ENCODE results near the gene ZNF775.

ZNF775 gene

DNA sequence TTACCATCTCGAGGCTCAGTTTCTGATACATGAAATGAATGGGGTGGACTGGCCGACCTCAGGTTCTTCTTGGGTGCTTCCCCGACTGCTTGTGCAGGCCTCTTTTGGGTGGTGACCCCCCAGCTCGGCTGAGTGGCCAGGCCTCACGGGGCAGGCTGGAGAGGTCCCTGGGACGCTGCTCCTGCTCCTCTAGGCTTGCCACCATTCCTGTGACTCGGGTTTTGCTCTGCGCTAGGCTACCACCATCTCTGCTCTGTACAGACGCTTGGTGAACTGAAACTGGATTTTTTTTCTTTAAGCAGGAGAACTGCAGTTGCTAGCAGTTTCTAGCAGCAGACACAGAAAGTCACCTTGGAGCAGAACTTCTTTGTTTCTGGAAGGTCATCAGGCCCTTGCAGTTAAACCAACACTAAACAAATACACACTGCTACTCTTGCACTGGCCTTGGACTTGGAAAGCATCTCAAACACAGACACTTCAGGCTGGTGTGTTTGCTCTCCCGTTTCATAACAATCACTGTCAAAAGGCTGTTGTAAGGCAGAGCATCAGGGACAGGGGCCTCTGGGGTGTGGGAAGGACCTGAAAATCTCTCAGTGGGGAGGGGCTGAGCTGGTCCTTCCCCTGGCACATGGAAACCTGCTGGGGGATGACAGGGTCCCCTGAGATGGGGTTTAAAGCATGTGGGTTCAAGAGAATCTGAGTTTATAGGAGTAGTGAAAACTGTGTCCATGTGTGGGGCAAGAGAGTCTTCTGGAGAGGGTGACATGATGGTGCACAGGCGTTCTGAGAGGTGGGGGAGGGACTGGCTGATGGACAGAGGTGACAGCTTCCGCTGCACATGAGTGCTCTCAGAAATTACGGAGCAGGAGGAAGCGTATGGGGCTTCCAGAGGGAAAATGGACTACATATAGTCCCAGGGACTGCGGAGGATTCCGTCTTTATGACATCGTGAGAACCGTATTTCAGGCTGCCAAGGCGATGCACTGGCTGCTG, 36.3 kb downstream of the ZNF775 start:
- DNase-seq = no peak

DNA sequence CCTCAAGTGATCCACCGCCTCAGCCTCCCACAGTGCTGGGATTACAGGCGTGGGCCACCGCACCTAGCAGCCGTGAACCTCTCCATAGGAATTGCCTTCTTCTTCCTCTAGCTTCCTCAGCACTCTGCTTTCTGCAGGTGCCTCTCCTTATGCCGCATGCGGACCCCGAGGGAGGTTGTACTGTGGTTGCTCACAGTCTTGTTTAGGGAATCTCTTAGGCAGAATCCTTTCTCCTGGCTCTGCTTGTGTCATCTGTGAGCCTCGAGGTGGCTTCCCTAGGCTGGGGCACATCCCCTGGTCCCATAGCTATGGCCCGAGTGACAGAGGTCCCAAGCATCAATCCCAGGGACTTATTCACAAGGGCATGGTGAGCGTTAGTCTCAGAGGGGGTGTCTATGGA, 38.1 kb downstream of the ZNF775 start:
- no peak for DNase-seq

DNA sequence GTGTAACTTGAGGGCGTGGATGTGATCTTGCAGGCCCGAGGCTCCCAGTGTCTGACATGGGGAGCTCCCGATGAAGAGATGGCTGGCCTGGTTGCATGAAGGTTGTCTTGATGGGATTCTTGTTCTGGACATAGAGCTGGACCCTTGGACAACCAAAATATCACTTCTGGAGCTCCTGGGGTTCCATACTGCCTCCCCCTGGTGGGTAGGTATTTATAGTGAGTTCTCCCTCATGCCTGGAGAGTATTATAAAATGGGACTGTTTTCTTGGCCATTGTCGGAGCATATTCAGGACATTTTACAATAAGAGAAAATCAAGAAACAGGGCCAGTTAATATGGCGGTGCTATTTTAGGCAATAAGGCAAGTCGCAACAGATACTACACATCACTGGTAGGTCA, 38.7 kb downstream of the ZNF775 start:
- DNase-seq = no peak

DNA sequence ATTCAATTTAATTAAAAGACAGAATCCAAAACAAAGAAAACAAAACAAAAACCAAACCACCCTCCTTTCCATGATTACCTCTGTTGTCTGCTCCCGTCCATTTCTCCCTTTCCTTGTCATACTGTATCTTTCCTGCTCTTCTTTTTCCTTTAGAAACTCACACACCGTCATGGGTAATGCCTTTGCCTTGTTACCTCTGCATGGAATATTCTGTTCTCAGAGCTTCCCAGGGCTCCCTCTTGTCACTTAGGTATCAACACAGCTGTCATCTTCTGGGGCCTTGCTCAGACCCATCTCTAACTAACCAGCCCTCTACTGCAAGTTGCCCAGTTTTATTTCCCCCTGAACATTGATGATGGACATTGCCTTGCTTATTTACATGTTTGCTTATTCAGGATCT, 41.1 kb downstream of the ZNF775 start:
- DNase-seq = no peak

DNA sequence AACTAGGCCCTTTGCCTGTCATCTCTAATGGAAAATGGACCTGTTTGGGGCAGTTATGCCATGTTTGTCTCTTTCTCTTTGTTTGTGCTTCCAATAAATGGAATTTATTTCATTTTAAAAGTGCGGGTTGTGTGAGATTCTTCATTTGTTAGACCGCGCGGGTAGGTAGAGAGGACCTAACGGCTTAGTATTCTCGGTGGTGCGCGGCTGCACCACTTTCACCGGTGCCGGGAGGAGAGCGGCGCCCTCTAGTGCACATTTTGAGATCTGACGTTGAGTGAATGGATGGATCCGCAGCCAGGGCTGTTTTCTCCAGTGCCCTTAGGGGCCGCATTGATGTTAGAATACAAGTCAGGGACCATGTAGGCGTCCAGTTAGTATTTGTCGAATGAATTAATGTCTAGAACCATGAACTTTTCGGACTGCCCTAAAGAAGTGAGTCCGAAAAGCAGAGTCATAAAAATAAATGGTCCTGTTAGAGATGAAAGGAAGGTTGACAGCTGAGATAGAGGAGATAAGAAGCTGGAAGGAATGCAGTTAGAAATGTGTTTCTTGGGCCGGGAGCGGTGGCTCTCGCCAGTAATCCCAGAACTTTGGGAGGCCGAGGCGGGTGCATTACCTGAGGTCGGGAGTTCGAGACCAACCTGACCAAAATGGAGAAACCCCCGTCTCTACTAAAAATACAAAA, 42.0 kb downstream of the ZNF775 start:
- peak; percentile 88 for DNase-seq

DNA sequence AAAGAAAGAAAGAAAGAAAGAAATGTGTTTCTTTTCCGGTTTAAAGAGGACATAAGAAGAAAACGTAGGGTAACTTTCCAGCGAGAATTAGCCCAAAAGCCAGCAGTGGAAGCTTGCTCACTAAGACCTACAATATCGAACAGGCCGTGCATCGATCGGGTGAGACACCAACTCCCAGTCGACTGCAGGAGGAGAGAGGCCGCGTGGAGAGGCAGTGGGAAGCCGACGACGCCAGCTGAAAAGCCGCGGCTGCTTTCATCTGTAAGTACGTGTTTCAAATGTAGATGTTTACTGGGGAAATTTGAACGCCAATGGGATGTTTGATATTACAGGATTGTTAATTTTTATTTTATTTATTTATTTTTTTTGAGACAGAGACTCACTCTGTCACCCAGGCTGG, 42.7 kb downstream of the ZNF775 start:
- DNase-seq = no peak

DNA sequence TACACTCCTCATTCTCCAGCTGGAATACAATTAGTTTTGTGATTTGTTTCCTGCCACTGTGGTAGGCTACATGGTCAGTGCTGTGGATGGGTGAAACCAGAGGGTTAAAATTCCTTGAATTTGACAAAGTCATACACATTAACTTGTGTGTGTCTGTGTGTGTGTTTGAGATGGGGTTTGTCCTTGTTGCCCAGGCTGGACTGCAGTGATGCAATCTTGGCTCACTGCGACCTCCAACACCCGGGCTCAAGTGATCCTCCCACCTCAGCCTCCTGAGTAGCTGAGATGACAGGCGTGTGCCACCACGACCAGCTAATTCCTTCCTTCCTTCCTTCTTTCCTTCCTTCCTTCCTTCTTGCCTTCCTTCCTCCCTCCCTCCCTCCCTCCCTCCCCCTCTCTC, 46.5 kb downstream of the ZNF775 start:
- DNase-seq = no peak

DNA sequence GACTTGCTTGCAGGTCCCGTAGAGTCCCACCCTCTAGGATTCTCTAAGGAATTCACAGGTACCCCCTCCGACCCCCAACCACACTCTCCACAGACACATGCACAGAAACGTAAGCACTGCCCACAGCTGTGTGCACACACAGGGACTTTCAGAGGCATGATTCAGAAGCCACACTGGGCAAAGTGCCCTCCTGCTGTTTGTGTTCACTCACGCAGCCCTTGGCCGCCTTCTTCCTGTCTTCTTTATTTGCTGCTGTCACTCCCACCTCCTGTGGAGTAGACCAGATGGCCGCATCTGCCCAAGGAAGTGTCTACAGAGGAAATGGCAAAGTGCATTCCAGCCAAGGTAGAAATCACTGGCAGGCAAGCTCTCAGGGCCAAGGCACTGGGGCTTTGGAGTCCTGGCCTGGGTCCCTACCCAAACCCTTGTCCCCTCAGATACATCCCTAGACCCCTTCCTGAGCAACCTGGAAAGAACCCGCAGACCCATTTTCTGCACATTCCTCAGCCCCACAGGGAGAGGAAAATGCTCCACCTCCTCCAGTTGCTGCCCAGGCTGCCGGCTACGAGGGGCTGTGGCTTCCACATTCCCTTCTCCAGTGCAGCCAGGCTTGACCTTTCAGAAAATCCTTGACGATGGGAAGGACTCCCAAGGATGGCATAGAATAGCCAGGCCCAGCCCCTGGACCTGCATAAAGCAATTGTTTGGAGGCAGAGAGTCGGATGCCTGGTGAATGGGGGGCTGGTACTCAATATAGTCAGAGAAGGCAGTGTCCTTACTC, 49.7 kb downstream of the ZNF775 start:
- DNase-seq = peak; percentile 82

DNA sequence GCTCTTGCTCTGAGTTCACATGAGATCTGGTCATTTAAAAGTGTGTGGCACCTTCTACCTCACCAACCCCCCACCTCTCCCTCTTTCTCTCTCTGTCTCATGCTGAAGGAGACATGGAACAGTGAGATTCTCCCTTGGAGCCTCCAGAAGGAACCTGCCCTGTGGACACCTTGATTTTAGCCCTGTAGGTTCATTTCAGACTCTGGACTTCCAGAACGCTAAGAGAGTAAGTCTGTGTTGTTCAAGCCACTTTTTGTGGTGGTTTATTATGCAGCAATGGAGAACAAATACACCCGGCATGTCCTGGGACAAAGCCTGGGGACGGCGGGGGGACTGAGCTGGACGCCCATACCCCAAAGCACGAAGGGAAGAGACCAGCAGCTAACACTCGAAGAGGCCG, 50.6 kb downstream of the ZNF775 start:
- DNase-seq = no peak

DNA sequence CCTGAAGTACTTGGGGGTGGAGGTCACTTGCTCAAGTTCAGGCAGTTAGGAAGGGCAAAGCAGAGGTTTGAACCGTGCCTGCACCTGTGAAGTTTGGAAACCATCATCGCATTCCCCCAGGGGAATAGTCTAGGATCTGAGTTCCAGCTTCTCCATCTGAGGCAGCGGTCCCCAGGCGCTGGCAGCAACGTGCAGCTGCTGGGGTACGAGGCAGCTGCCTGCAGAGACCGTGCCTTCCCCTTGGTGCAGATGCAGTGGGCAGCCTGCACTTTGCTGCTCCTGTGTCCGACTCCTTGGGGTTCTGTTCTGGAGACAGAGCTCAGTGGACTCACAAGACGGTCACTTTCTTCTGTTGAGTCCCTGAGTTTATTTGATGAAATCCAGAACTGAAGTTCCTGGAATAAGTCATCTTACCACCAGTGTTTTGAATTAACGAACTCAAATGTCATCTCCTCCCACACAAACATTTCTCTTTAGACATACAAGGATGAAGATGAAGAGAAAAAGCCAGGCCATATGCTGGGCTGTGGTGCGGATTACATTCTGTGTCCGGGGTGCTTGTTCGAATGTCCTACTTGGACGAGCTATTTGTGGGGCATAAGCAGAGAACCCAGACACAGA, 51.4 kb downstream of the ZNF775 start:
- no peak for DNase-seq

DNA sequence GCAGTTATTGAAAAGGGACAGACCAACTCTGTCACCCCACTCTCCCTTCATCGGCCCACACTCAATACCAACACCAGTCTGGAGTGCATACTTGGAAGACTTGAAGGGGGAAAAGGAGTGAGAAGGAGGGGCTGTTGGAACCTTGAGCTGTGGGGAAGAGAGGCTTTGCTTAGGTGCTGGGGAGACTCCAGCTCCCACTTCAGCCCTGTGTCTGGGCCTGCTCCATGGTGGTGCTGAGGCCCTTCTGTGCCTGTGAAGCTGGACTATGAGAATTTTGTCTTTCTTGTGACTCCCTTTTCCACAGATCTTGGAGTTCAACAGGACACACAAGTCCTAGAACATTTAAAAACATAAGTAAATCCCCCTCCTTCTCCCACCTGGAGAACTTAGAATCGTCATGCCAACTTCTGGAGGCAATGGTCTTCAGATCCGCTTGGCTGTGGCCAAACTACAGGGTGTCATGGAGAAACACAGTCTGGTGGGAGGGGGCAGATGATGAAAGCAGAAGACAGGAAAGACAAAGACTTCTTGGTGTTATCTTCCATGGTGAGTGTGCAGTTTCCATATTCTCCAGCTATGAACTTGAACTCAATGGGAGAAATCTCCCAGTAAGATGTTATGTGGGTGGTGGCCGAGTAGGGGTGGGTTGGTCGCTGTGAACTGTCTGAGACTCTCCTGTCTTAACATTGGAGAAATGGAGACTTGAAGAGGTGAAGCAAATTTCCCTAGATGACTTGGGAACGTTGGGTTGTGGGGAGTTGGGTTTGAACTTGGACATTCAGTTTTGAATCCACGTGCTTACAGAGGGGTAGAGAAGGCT, 52.9 kb downstream of the ZNF775 start:
- no peak for DNase-seq

DNA sequence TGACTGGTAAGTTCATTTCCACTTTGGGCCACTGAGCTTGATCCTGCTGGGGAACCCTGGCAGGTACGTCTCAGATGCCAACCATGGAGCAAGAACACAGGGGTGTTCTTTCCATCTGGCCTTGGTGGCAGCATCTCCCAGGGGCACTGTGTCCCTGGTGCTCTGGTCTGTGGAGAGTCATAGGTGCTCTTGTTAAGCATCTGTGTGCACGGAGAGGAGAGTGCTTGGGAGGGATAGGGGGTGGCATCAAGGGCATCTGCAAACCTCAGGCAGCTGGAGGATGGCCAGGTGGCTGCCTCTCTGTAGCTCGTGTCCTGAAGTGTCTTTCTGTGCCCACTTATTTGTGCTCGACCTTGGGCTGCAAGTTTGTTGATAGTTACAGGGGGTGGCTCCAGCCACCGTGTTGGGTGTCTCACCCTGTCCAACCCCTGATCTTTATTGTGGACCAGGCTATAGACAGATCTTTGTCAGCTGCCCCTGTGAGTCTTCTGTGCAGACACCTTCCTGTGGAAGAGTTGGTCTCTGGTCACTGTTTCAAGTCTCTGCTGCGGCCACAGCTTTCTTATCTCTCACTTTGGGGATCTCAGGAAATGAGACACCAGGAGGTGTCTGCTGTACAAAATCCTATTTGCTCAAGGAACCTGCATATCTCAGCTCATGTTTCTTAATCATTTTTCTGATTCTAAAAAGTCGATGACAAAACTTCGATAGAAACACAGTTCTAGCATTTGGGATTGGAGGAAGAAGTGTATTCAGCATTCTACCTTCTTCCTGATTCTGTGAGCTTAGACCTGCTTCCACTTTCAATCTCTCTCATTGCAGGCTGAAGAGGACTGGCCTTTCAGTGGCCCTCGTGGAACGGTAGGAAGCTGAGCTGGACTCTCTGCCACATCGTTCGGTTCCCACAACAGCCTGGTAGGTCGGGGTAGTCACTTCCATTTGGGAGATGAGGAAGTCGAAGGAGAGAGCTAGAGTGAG, 54.1 kb downstream of the ZNF775 start:
- no peak for DNase-seq

DNA sequence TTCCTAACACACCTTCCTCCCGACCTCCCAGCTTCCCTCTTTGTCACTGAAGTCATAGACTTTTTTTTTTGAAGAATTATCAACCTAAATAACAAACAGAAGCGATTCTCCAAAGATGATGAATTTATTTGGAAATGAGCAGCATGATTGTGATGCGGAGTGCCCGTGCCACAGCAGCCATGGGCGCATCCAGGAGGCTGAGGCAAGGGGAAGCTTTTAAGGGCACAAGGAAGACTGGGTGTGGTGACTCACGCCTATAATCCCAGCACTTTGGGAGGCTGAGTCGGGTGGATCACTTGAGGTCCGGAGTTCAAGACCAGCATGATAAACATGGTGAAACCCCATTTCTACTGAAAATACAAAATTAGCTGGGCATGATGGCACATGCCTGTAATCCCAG, 55.1 kb downstream of the ZNF775 start:
- no peak for DNase-seq

DNA sequence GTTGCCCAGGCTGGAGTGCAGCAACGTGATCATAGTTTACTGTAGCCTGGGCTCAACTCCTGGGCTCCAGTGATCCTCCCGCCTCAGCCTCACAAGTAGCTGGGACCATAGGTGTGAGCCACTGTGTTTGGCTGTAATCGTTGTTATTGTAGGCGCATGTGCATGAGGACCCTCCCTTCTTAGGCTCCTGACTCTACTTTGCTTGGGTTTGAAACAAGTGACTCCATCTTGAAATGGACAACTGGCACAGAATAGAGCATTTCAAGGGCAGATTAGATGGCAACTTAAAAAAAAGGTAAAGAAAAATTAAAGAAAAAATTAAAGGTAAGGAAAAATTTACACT, 55.9 kb downstream of the ZNF775 start:
- DNase-seq = no peak

DNA sequence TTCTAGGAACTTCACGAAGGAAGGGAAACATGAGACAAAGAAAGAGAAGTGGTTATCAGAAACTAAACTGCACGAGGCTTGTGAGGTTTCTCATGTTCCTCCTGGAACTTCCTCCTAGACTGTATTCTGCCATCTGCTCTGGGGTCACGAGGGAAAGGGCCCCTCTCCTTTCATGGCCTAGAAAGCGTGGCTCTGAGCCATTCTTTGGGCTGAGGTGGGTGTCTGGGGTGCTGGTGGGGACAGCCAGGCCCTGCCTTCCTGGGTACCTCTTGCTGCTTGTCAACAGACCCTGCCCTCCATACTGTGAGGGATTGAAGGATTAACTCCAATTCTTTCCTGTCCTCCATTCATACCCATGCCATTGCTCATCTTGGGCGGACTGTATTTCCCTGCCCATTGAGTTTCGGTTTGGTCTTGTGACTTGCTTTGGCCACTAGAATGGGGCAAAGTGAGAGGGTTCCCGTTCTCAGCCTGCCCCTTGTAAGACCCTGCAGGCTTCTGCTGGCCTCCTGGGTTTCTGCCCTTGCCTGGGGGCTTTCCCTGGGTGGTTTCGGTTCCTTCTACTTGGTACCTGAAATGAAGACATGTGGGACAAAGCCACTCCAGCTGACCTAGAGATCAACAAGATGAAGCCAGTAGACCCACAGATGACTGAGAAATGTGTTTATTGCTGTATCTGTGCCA, 56.4 kb downstream of the ZNF775 start:
- DNase-seq = no peak

DNA sequence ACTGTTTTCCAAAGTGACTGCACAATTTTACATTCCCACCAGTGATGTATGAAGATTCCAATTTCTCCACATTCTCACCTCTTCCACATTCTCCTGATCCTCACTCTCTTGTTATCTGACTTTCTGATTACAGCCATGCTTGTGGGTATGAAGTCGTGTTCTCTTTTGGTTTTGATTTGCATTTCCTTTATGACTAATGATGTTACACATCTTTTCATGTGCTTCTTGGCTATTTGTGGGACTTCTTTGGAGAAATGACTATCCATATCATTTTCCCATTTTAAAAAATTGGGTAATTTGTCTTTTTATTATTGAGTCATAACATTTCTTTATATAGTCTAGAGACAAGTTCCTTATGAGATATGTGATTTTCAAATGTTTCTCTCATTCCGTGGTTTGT, 60.8 kb downstream of the ZNF775 start:
- peak; percentile 6 for DNase-seq

DNA sequence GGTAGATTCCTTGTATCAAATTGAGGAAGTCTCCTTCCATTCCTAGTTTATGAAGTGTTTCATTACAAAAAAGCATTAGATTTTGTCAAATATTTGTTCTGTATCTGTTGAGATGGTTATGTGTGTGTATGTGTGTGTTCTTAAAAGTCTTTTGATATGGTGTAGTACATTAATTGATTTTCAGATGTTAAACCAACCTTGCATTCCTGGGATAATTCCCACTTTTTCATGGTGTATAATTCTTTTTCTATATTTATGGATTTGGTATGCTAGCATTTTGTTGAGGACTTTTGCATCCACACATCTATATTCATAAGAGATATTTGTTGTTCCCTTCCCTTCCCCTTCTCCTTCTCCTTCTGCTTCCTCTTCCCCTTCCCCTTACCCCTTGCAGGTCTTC, 62.4 kb downstream of the ZNF775 start:
- DNase-seq = no peak

DNA sequence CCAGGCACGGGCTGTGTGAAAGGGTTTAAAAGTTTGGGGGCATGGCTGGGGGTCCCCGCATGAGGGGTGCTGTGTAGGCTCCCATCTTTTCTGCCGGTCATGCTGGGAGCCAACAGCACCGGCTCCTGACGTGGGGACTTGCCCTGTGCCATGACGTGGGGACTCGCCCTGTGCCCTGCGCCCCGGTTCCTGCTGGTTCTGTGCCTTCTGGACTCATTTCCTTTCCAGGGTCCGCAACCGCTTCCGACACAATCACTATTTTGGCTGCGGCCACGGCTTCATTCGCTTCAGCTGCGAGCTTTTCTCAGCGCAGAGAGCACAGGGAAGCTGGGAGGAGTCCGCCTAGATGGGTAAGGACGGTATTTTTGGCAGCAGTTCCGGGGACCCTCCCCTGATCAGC, 63.7 kb downstream of the ZNF775 start:
- no peak for DNase-seq

DNA sequence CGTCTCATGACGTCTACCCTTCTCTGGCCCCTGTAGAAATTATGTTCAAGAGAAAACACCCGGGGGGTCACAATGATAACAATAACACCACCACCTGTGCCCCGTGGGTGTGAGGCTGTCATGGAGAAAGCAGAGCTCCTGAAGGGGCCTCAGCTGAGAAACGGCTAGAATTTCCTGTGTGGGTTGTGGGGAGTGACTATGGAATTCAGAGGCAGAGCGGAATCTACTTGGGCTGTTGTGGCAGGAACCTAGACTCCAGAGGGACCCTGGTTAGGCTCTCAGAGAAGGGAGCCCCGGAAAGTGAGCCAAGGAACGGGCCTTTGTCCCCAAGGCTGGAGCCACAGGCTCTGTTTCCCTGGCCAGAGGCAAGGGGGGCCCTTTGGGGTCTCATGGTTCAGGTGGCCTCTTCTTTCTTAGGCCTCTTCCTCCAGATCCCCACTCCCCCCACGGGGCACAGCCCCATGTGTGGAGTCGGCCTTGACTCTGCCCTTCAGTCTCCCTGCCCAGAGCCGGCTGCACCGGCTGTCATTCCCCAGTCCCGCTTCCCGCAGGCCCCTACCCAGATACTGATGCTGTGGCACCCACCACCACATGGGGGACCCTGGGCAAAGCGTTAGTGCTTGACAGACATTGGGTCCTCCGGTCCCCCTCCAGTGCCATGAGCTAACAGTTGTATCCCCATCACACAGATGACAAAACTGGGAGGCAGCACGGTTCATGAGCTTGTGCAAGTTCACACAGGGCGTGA, 64.8 kb downstream of the ZNF775 start:
- no peak for DNase-seq

All from kidney glomerular epithelial cell (primary cell).